Measurements from ENCODE around the gene PTGDS.

The PTGDS gene

DNA sequence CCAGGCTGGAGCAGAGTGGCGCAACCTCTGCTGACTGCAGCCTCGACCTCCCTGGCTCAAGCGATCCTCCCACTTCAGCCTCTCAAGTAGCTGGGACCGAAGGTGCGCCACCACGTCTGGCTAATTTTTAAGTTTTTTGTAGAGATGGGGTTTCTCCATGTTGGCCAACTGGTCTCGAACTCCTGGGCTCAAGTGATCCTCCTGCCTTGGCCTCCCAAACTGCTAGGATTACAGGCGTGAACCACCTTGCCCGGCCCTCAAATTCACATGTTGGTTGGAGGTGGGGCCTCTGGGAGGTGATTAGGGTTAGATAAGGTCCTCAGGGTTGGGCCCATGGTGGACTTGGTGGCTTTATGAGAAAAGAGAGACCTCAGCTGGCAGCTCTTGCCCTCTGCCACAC, 15.1 kb upstream of the PTGDS start:
- Histone ChIP-seq H3K27ac (ENCODE audit: low read depth, low read length) (no peak overlapping the region), H3K79me1 (ENCODE audit: low read length) (peaks cover 12% of the 10 kb centered on the region), H3K9ac (ENCODE audit: low read length) (no peak overlapping the region), H3K4me1 (ENCODE audit: control insufficient read depth in 1 of 2, insufficient read depth in 2 of 2, low read length in 2 of 2) (peaks cover 3% of the 10 kb centered on the region in 2 experiments), H2AFZ (ENCODE audit: insufficient read depth, low read length, poor library complexity) (no peak overlapping the region), H3K4ac (ENCODE audit: low read depth, low read length) (no peak overlapping the region), H3K4me3 (ENCODE audit: low read depth, low read length) (no peak overlapping the region), H3K18ac (ENCODE audit: low read length) (no peak overlapping the region), H2BK5ac (ENCODE audit: low read depth, low read length, poor library complexity) (no peak overlapping the region), H2BK12ac (ENCODE audit: low read length) (no peak overlapping the region), H2AK5ac (ENCODE audit: low read length) (no peak overlapping the region), H4K12ac (ENCODE audit: low read depth, low read length) (no peak overlapping the region), H2BK120ac (ENCODE audit: insufficient read depth, low read length, poor library complexity) (peak overlapping the region; percentile 17), H3K23ac (ENCODE audit: low read length) (no peak overlapping the region), H3K27me3 (ENCODE audit: insufficient read depth, low read length) (no peaks in the 10 kb centered on the region), H3K79me2 (ENCODE audit: control insufficient read depth, insufficient read depth, low read length, poor library complexity) (no peaks in the 10 kb centered on the region), H4K91ac (ENCODE audit: low read depth, low read length) (peak overlapping the region; percentile 88), H4K8ac (ENCODE audit: low read depth, low read length) (no peak overlapping the region), H3K14ac (ENCODE audit: low read length) (no peak overlapping the region), H3K4me2 (ENCODE audit: low read length) (no peak overlapping the region), H3K9me3 (ENCODE audit: insufficient read depth, low read depth, low read length) (peaks cover 8% of the 10 kb centered on the region), H3K36me3 (ENCODE audit: control insufficient read depth in 1 of 2, insufficient read depth in 2 of 2, low read length in 2 of 2) (no peaks in the 10 kb centered on the region)
- DNase-seq, result no peak
- no CpG with 5 or more reads among the region's 9 CpGs for WGBS (ENCODE audit: extremely low coverage, insufficient coverage, insufficient read length)

DNA sequence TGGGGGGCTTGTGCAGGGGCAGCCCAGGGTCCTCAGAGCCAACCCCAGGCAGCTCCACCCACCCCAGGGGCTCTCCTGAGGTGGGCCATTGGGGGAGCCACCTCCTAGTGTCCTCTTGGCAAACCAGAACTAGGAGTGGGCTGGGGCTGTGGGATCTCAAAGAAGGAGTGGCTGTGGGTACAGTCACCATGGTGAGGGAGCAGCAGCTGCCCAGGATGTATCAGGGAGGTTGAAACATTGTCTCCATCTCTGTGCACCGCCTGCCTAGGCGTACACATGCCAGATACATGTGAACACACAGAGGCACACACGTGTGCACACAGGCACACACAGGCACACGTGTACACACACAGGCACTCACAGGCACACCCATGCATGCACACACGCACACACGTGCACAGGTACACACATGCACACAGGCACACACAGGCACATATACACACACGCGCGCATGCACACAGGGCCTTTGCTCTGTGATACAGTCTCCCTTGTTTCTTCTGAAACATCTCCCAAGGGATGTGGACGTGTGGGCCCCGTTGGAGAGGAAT, 14.5 kb upstream of the PTGDS start:
- Histone ChIP-seq H3K18ac (ENCODE audit: low read length) (no peak overlapping the region), H2AK5ac (ENCODE audit: low read length) (no peak overlapping the region), H3K4ac (ENCODE audit: low read depth, low read length) (no peak overlapping the region), H2AFZ (ENCODE audit: insufficient read depth, low read length, poor library complexity) (no peak overlapping the region), H3K4me1 (ENCODE audit: control insufficient read depth in 1 of 2, insufficient read depth in 2 of 2, low read length in 2 of 2) (peaks cover 3% of the 10 kb centered on the region in 2 experiments), H4K12ac (ENCODE audit: low read depth, low read length) (no peak overlapping the region), H3K27me3 (ENCODE audit: insufficient read depth, low read length) (no peaks in the 10 kb centered on the region), H3K14ac (ENCODE audit: low read length) (no peak overlapping the region), H3K9ac (ENCODE audit: low read length) (no peak overlapping the region), H2BK5ac (ENCODE audit: low read depth, low read length, poor library complexity) (no peak overlapping the region), H2BK120ac (ENCODE audit: insufficient read depth, low read length, poor library complexity) (no peak overlapping the region), H3K4me2 (ENCODE audit: low read length) (no peak overlapping the region), H3K36me3 (ENCODE audit: control insufficient read depth in 1 of 2, insufficient read depth in 2 of 2, low read length in 2 of 2) (no peaks in the 10 kb centered on the region), H4K91ac (ENCODE audit: low read depth, low read length) (peak overlapping the region; percentile 13), H3K9me3 (ENCODE audit: insufficient read depth, low read depth, low read length) (peaks cover 7% of the 10 kb centered on the region), H3K4me3 (ENCODE audit: low read depth, low read length) (peak overlapping the region; percentile 32), H3K79me1 (ENCODE audit: low read length) (peaks cover 12% of the 10 kb centered on the region), H3K79me2 (ENCODE audit: control insufficient read depth, insufficient read depth, low read length, poor library complexity) (no peaks in the 10 kb centered on the region), H3K27ac (ENCODE audit: low read depth, low read length) (no peak overlapping the region), H4K8ac (ENCODE audit: low read depth, low read length) (no peak overlapping the region), H3K23ac (ENCODE audit: low read length) (no peak overlapping the region), H2BK12ac (ENCODE audit: low read length) (no peak overlapping the region)
- DNase-seq, result no peak
- no CpG with 5 or more reads among the region's 11 CpGs for WGBS (ENCODE audit: extremely low coverage, insufficient coverage, insufficient read length)

DNA sequence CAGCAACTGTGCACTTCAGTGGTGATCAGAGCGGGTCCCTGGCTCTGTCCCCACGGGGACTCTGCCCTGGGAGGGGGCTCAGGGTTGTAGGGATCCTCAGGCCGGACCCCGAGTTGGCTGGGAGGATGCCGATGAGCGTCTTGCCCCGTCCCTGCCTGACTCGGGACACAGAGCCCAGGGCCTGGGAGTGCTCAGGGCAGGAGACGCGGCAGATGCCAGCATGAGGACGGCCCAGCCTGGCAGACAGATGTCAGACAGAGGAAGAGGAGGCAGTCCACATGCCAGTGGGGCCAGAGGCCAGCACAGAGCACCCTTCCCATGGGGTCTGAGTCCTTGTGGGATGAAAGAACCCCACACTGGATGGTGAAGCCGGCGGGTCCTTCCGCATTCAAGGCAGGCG, 14.0 kb upstream of the PTGDS start:
- Histone ChIP-seq H3K27me3 (ENCODE audit: insufficient read depth, low read length) (no peaks in the 10 kb centered on the region), H4K12ac (ENCODE audit: low read depth, low read length) (no peak overlapping the region), H3K18ac (ENCODE audit: low read length) (peak overlapping the region; percentile 11), H2BK12ac (ENCODE audit: low read length) (peak overlapping the region; percentile 23), H3K4me2 (ENCODE audit: low read length) (no peak overlapping the region), H2AFZ (ENCODE audit: insufficient read depth, low read length, poor library complexity) (no peak overlapping the region), H3K23ac (ENCODE audit: low read length) (no peak overlapping the region), H3K4me3 (ENCODE audit: low read depth, low read length) (no peak overlapping the region), H3K14ac (ENCODE audit: low read length) (no peak overlapping the region), H3K79me2 (ENCODE audit: control insufficient read depth, insufficient read depth, low read length, poor library complexity) (no peaks in the 10 kb centered on the region), H2AK5ac (ENCODE audit: low read length) (no peak overlapping the region), H3K4ac (ENCODE audit: low read depth, low read length) (no peak overlapping the region), H2BK120ac (ENCODE audit: insufficient read depth, low read length, poor library complexity) (no peak overlapping the region), H3K79me1 (ENCODE audit: low read length) (peaks cover 12% of the 10 kb centered on the region), H4K91ac (ENCODE audit: low read depth, low read length) (peak overlapping the region; percentile 77), H3K27ac (ENCODE audit: low read depth, low read length) (no peak overlapping the region), H3K9ac (ENCODE audit: low read length) (no peak overlapping the region), H4K8ac (ENCODE audit: low read depth, low read length) (no peak overlapping the region), H2BK5ac (ENCODE audit: low read depth, low read length, poor library complexity) (peak overlapping the region; percentile 31), H3K4me1 (ENCODE audit: control insufficient read depth in 1 of 2, insufficient read depth in 2 of 2, low read length in 2 of 2) (peaks cover 3% of the 10 kb centered on the region in 2 experiments), H3K9me3 (ENCODE audit: insufficient read depth, low read depth, low read length) (peaks cover 3% of the 10 kb centered on the region), H3K36me3 (ENCODE audit: control insufficient read depth in 1 of 2, insufficient read depth in 2 of 2, low read length in 2 of 2) (no peaks in the 10 kb centered on the region)
- no CpG with 5 or more reads among the region's 15 CpGs for WGBS (ENCODE audit: extremely low coverage, insufficient coverage, insufficient read length)
- DNase-seq, result no peak

DNA sequence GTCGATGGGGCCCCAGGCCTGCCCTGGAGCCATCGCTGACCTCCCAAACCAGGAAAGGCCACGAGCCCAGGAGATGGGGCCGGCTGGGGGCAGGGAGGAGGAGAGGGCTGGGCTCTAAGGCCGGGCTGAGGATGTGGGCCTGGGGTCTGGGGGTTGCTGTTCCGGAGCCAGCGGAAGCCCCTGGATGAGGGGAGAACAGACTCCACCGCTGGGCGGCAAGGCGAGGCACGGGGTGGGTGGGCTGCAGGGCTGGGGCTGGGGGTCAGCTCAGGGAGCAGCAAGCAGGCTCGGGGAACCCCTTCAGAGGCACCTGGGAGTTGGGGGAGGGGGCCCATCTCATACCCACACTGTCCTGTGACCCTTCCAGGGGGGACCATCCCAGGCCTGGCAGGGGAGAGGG, 13.6 kb upstream of the PTGDS start:
- WGBS (ENCODE audit: extremely low coverage, insufficient coverage, insufficient read length), result no CpG with 5 or more reads among the region's 12 CpGs

More for the DNA sequence above, 13.6 kb upstream of the PTGDS start:
- no peak overlapping the region for H3K4me2 ChIP-seq (ENCODE audit: low read length)
- H2AK5ac ChIP-seq (ENCODE audit: low read length), result no peak overlapping the region
- no peak overlapping the region for H3K4me3 ChIP-seq (ENCODE audit: low read depth, low read length)
- H2AFZ ChIP-seq (ENCODE audit: insufficient read depth, low read length, poor library complexity), result no peak overlapping the region
- no peak overlapping the region for H3K18ac ChIP-seq (ENCODE audit: low read length)
- no peak overlapping the region for H3K27ac ChIP-seq (ENCODE audit: low read depth, low read length)
- H3K4me1 ChIP-seq (ENCODE audit: control insufficient read depth in 1 of 2, insufficient read depth in 2 of 2, low read length in 2 of 2), result peaks cover 3% of the 10 kb centered on the region in 2 experiments
- peak; percentile 13 to 17 for DNase-seq
- no peak overlapping the region for H4K8ac ChIP-seq (ENCODE audit: low read depth, low read length)
- no peaks in the 10 kb centered on the region for H3K79me2 ChIP-seq (ENCODE audit: control insufficient read depth, insufficient read depth, low read length, poor library complexity)
- no peaks in the 10 kb centered on the region for H3K36me3 ChIP-seq (ENCODE audit: control insufficient read depth in 1 of 2, insufficient read depth in 2 of 2, low read length in 2 of 2)
- peaks cover 2% of the 10 kb centered on the region for H3K9me3 ChIP-seq (ENCODE audit: insufficient read depth, low read depth, low read length)
- H4K91ac ChIP-seq (ENCODE audit: low read depth, low read length), result peak overlapping the region; percentile 77
- peak overlapping the region; percentile 37 for H2BK120ac ChIP-seq (ENCODE audit: insufficient read depth, low read length, poor library complexity)
- no peak overlapping the region for H2BK12ac ChIP-seq (ENCODE audit: low read length)
- H3K4ac ChIP-seq (ENCODE audit: low read depth, low read length), result no peak overlapping the region
- no peak overlapping the region for H4K12ac ChIP-seq (ENCODE audit: low read depth, low read length)
- no peak overlapping the region for H3K23ac ChIP-seq (ENCODE audit: low read length)
- peaks cover 12% of the 10 kb centered on the region for H3K79me1 ChIP-seq (ENCODE audit: low read length)
- H3K9ac ChIP-seq (ENCODE audit: low read length), result no peak overlapping the region
- no peaks in the 10 kb centered on the region for H3K27me3 ChIP-seq (ENCODE audit: insufficient read depth, low read length)
- no peak overlapping the region for H3K14ac ChIP-seq (ENCODE audit: low read length)
- H2BK5ac ChIP-seq (ENCODE audit: low read depth, low read length, poor library complexity), result no peak overlapping the region
